NB4 (cell line): ENCODE data around the gene QRFPR.

Experiments used
- POLR2A ChIP-seq: IDR thresholded peaks from 2 replicates; pipeline ENCODE4 v1.6.1; 2011; ENCODE audit warnings: mild to moderate bottlenecking; ENCODE audit not compliant: insufficient read length; ENCODE audit errors: extremely low read depth
- TF ChIP-seq, protein P1 (sequence below): IDR thresholded peaks from one replicate; pipeline ENCODE4 v1.5.1; 2012; ENCODE audit warnings: low read depth, low read length

GRCh38 chr4:121336706-121337105 lies 44.1 kb downstream of the QRFPR start:
- TF ChIP-seq POLR2A, result no peak
- TF ChIP-seq, protein P1, sequence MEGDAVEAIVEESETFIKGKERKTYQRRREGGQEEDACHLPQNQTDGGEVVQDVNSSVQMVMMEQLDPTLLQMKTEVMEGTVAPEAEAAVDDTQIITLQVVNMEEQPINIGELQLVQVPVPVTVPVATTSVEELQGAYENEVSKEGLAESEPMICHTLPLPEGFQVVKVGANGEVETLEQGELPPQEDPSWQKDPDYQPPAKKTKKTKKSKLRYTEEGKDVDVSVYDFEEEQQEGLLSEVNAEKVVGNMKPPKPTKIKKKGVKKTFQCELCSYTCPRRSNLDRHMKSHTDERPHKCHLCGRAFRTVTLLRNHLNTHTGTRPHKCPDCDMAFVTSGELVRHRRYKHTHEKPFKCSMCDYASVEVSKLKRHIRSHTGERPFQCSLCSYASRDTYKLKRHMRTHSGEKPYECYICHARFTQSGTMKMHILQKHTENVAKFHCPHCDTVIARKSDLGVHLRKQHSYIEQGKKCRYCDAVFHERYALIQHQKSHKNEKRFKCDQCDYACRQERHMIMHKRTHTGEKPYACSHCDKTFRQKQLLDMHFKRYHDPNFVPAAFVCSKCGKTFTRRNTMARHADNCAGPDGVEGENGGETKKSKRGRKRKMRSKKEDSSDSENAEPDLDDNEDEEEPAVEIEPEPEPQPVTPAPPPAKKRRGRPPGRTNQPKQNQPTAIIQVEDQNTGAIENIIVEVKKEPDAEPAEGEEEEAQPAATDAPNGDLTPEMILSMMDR, result no peak
